ENCODE results near the gene GPR158. TPM values are rescaled to one million over a fixed set of nuclear protein-coding genes. Genes with fewer than 3 reads are reported as not detected.

Gene GPR158
- total and polyA plus RNA-seq, 2 of the 8 experiments (the other 6 are each of a cell fraction or from before 2014, with no cell fraction given): 0.14 to 0.78 TPM

DNA sequence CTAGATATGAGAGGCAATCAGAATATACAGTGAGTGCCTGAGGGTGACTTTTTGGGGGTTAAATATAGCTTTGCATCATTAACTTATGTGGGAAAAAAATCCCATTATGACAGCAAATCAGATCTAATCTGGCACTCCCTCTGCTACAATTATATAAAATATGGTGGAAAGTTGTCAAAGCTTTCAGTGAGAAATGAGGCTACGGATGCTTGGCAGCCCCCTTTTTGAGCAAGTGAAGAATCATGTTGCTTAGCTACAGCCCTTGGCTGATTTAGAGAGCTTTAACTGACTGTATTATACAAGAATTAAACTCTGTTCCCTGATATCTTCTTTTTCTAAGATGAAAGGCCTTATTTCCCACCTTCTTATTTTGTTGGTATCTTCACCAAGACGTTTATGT lies 57.4 kb downstream of the GPR158 start:
- FAIRE-seq: no peak
- no peak overlapping the region for H3K56ac ChIP-seq (replicated peaks; ENCODE audit: insufficient read length, low read depth, low read length)
- TF ChIP-seq CBX8 (IDR thresholded peaks at IDR 0.05; ENCODE audit: borderline replicate concordance, low read depth, low read length) (no peak), HDAC2 (IDR thresholded peaks at IDR 0.05; ENCODE audit: borderline replicate concordance in 1 of 2, low read depth in 2 of 2, low read length in 2 of 2) (no peak), BRCA1 (IDR thresholded peaks at IDR 0.05; ENCODE audit: low read depth, low read length) (no peak), ASH2L (IDR thresholded peaks at IDR 0.05; ENCODE audit: low read length) (no peak), NANOG (IDR thresholded peaks at IDR 0.05; ENCODE audit: insufficient read depth, low read depth, low read length, poor library complexity, severe bottlenecking) (no peak), TAF7 (optimal IDR thresholded peaks at IDR 0.05; ENCODE audit: borderline replicate concordance, low read depth, low read length) (no peak), MAFK (IDR thresholded peaks at IDR 0.05; ENCODE audit: low read depth, low read length) (no peak), SP2 (IDR thresholded peaks at IDR 0.05; ENCODE audit: low read length) (no peak), BACH1 (IDR thresholded peaks at IDR 0.05; ENCODE audit: low read length) (no peak), BCL11A (IDR thresholded peaks at IDR 0.05; ENCODE audit: low read depth in 2 of 2, low read length in 2 of 2) (no peak), PHF8 (conservative IDR thresholded peaks at IDR 0.05; ENCODE audit: low read depth, low read length) (no peak)
- TF ChIP-seq, protein P1, sequence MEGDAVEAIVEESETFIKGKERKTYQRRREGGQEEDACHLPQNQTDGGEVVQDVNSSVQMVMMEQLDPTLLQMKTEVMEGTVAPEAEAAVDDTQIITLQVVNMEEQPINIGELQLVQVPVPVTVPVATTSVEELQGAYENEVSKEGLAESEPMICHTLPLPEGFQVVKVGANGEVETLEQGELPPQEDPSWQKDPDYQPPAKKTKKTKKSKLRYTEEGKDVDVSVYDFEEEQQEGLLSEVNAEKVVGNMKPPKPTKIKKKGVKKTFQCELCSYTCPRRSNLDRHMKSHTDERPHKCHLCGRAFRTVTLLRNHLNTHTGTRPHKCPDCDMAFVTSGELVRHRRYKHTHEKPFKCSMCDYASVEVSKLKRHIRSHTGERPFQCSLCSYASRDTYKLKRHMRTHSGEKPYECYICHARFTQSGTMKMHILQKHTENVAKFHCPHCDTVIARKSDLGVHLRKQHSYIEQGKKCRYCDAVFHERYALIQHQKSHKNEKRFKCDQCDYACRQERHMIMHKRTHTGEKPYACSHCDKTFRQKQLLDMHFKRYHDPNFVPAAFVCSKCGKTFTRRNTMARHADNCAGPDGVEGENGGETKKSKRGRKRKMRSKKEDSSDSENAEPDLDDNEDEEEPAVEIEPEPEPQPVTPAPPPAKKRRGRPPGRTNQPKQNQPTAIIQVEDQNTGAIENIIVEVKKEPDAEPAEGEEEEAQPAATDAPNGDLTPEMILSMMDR (IDR thresholded peaks at IDR 0.05; ENCODE audit: control extremely low read depth in 1 of 3, insufficient read depth in 1 of 3, low read depth in 1 of 3, low read length in 3 of 3): no peak

More for the DNA sequence above, 57.4 kb downstream of the GPR158 start:
- Histone ChIP-seq H3K23me2 (ENCODE audit: low read depth, low read length) (no peaks in the 10 kb centered on the region), H2AFZ (ENCODE audit: low read length) (no peak overlapping the region), H3K9me3 (ENCODE audit: insufficient read depth in 2 of 2, low read depth in 1 of 2, low read length in 1 of 2) (no peaks in the 10 kb centered on the region), H3K4ac (replicated peaks; ENCODE audit: insufficient read length, low read depth, low read length) (no peak overlapping the region), H3K4me3 (ENCODE audit: extremely low read depth in 1 of 4, insufficient read depth in 2 of 4, low read depth in 3 of 4, low read length in 4 of 4) (no peak overlapping the region), H2BK12ac (ENCODE audit: low read depth, low read length) (no peak overlapping the region), H3K27ac (ENCODE audit: low read depth, low read length) (no peak overlapping the region), H3K18ac (ENCODE audit: extremely low read depth, low read length) (no peak overlapping the region), H3K23ac (ENCODE audit: insufficient read length) (no peak overlapping the region), H2AK5ac (ENCODE audit: low read depth, low read length) (no peak overlapping the region), H2BK20ac (ENCODE audit: low read length) (no peak overlapping the region), H2BK15ac (ENCODE audit: low read length) (no peak overlapping the region), H4K91ac (replicated peaks; ENCODE audit: insufficient read length, low read length) (no peak overlapping the region), H2BK120ac (replicated peaks; ENCODE audit: low read depth, low read length) (no peak overlapping the region), H3K4me2 (ENCODE audit: insufficient read depth in 1 of 2, low read depth in 2 of 2, low read length in 2 of 2) (no peak overlapping the region), H2BK5ac (ENCODE audit: low read depth, low read length) (no peak overlapping the region), H3K9ac (replicated peaks in 1 of 4; ENCODE audit: extremely low read depth in 1 of 4, low read depth in 3 of 4, low read length in 3 of 4) (no peak overlapping the region), H3K79me1 (ENCODE audit: low read depth, low read length) (no peaks in the 10 kb centered on the region), H3K27me3 (replicated peaks in 1 of 4; ENCODE audit: control insufficient read depth in 3 of 4, extremely low read depth in 1 of 4, insufficient read depth in 3 of 4, low read length in 3 of 4) (no peaks in the 10 kb centered on the region), H3K4me1 (replicated peaks in 1 of 4; ENCODE audit: control insufficient read depth in 3 of 4, insufficient read depth in 4 of 4, low read length in 3 of 4) (no peaks in the 10 kb centered on the region), H4K5ac (ENCODE audit: insufficient read length, low read depth, low read length) (no peak overlapping the region), H3K79me2 (ENCODE audit: control insufficient read depth in 1 of 2, insufficient read depth in 2 of 2, low read length in 2 of 2) (no peaks in the 10 kb centered on the region), H4K20me1 (replicated peaks in 1 of 2; ENCODE audit: control insufficient read depth in 1 of 2, insufficient read depth in 2 of 2, low read length in 2 of 2) (no peaks in the 10 kb centered on the region), H4K8ac (ENCODE audit: extremely low read depth, insufficient read depth, low read length) (no peak overlapping the region), H3K36me3 (ENCODE audit: control insufficient read depth in 2 of 4, insufficient read depth in 4 of 4, low read length in 3 of 4) (no peaks in the 10 kb centered on the region), H3K14ac (ENCODE audit: insufficient read length) (no peak overlapping the region)
- POLR2A ChIA-PET (ENCODE audit: partially characterized antibody): no interaction called here
- no peak for DNase-seq (ENCODE audit: low read depth in 1 of 2, low spot score in 2 of 2)
- WGBS, 2 experiments (ENCODE audit: extremely low coverage in 1 of 2, insufficient coverage in 1 of 2, insufficient read length in 1 of 2, insufficient replicate concordance in 2 of 2, low coverage in 1 of 2, low lambda C conversion rate in 2 of 2, missing lambda C conversion rate in 1 of 2): 89% methylated on average over 2 of the region's 2 CpGs; no CpG with 5 or more reads in 1 of the 2 experiments
- CTCF ChIA-PET (ENCODE audit: partially characterized antibody): interaction anchor here (0.5 to 2.3 kb wide), 4 partner anchors 119 to 469 kb away, joined by 3 to 17 read pairs (median 3); no protein-coding TSS in a partner anchor
